Muscle layer of duodenum (tissue), 2 donors: ENCODE data around the gene EXOC1.
A peak's percentile ranks its signal among the peaks of the same experiment; 100 is the strongest.

Source experiments
- H3K27ac ChIP-seq: one replicate; pipeline ENCODE4 v1.7.0; 2013; ENCODE audit warnings: mild to moderate bottlenecking, low read length
- H3K27me3 ChIP-seq: one replicate; pipeline ENCODE4 v1.7.0; 2013; ENCODE audit warnings: low read depth, mild to moderate bottlenecking, control low read depth, low read length
- H3K36me3 ChIP-seq, 2 donors: one replicate each; pipeline ENCODE4 v1.7.0; 2013; ENCODE audit warnings: low read length in 2 of 2, control low read depth in 1 of 2, mild to moderate bottlenecking in 1 of 2; ENCODE audit not compliant: insufficient read depth in 2 of 2, control insufficient read depth in 1 of 2
- H3K4me1 ChIP-seq, 2 donors: one replicate each; pipeline ENCODE4 v1.7.0; 2013; ENCODE audit warnings: low read length in 2 of 2, mild to moderate bottlenecking in 2 of 2, control low read depth in 1 of 2, moderate library complexity in 1 of 2; ENCODE audit not compliant: insufficient read depth in 2 of 2, control insufficient read depth in 1 of 2
- H3K4me3 ChIP-seq, 2 donors: one replicate each; pipeline ENCODE4 v1.7.0; 2013; ENCODE audit warnings: low read length in 2 of 2, low read depth in 1 of 2, mild to moderate bottlenecking in 1 of 2
- H3K9me3 ChIP-seq, 2 donors: one replicate each; pipeline ENCODE4 v1.7.0; 2013; ENCODE audit warnings: low read length in 2 of 2, control low read depth in 1 of 2, mild to moderate bottlenecking in 1 of 2; ENCODE audit not compliant: control insufficient read depth in 1 of 2
- donor health status: healthy.

The EXOC1 gene

DNA sequence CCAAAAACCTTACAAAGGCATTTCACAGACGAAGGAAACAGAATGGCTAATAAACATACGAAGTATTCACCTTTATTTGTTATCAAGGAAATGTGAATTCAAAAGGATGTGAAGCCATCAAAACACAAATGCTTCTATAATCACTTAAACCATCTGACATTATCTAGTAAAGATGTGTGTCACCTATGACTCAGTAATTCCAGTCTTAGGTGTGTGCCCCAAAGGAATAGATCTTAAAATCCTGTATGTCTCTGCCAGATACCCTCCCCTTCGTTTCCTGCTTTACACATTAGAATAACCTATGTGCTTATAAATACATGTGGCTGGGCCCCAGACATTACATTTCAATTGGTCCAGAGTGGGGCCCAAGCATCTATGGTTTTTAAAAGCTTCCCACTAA lies 53.5 kb downstream of the EXOC1 start:
- peaks cover 18 to 24% of the 10 kb centered on the region in 2 donors for H3K36me3 ChIP-seq
- H3K27ac ChIP-seq: no peak overlapping the region
- peak overlapping the region in 1 of 2 donors; percentile 5 for H3K4me3 ChIP-seq
- H3K27me3 ChIP-seq: no peaks in the 10 kb centered on the region
- no peaks in the 10 kb centered on the region for H3K4me1 ChIP-seq
- no peaks in the 10 kb centered on the region for H3K9me3 ChIP-seq

GRCh38 chr4:55907469-55907868 lies 54.0 kb downstream of the EXOC1 start:
- H3K9me3 ChIP-seq: no peaks in the 10 kb centered on the region
- H3K4me1 ChIP-seq: no peaks in the 10 kb centered on the region
- peaks cover 14 to 19% of the 10 kb centered on the region in 2 donors for H3K36me3 ChIP-seq
- peak overlapping the region in 1 of 2 donors; percentile 5 for H3K4me3 ChIP-seq
- H3K27me3 ChIP-seq: no peaks in the 10 kb centered on the region
- H3K27ac ChIP-seq: no peak overlapping the region

DNA sequence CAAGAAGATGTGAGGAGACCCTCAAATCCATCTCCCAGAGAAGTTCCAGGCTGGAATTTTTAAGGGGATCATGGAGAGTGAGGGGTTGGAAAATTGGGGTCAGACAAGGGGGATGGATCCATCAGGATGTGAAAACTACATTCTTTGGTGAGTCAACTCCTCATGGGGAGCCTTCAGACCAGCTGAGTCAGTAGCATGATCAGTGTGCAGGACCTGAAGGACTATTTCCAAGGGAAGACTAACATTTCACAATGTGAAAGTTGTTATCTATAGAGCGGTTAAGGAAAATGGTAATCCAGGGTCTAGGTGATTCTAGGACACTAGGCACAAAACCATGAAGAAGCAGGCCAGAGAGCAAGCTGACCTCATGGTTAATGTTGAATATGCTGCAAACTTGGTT lies 56.7 kb downstream of the EXOC1 start:
- Histone ChIP-seq H3K27ac (no peak overlapping the region), H3K4me1 (no peaks in the 10 kb centered on the region), H3K27me3 (no peaks in the 10 kb centered on the region), H3K9me3 (no peaks in the 10 kb centered on the region), H3K36me3 (peaks cover 5 to 7% of the 10 kb centered on the region in 2 donors), H3K4me3 (no peak overlapping the region)

DNA sequence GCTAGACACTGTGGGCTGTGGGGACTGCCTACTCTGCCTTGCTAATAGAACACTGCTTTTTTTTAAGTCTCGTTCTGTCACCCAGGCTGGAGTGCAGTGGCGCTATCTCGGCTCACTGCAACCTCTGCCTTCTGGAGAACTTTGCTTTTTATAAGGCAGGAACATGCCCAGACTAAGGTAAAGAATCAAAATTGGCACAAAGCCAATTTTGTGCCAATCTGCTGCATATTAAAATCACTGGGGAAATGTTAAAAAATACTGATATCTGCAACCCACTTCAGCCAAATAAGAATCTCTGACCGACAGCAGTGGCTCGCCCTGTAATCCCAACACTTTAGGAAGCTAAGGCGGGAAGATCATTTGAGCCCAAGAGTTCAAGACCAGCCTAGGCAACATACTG lies 58.8 kb downstream of the EXOC1 start:
- Histone ChIP-seq H3K36me3 (no peaks in the 10 kb centered on the region), H3K27me3 (no peaks in the 10 kb centered on the region), H3K4me1 (no peaks in the 10 kb centered on the region), H3K27ac (no peak overlapping the region), H3K4me3 (no peak overlapping the region), H3K9me3 (no peaks in the 10 kb centered on the region)

DNA sequence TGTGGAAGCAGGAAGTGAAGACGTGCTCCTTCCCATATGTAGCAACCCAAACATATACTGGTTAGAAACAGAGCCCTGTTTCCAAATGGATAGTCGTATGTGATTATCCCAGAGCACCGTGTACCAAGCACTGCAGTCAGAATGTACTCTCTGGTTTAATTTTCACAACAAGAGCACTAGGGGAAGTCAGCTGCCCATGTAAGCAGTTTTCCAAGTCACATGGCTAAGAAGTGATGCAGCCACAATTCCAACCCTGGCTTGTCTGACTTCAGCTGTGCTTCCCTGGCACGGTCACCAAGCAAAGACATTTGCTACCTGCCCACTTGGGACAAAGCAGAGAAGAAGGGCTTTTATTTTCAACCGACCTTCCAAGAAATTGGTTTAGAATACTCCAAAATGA lies 67.1 kb downstream of the EXOC1 start:
- Histone ChIP-seq H3K27ac (no peak overlapping the region), H3K9me3 (no peaks in the 10 kb centered on the region), H3K27me3 (no peaks in the 10 kb centered on the region), H3K36me3 (no peaks in the 10 kb centered on the region), H3K4me1 (no peaks in the 10 kb centered on the region), H3K4me3 (no peak overlapping the region)

DNA sequence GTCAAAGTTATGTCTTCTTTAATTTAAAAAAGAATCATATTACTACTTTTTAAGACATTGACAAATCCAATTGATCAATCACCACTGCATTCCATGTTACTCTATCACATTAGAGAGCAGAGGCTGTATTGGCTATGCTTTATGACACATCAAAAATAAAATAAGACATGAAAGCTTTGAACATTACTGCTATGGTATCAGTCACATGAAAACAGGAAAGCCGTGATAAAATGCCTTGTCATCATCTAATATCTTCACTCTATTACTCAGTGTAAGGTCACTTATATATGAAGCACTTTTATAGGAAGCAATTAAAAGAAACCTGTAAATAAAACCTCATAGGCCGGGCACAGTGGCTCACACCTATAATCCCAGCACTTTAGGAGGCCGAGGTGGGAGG lies 67.6 kb downstream of the EXOC1 start:
- Histone ChIP-seq H3K27ac (no peak overlapping the region), H3K9me3 (no peaks in the 10 kb centered on the region), H3K4me1 (no peaks in the 10 kb centered on the region), H3K27me3 (no peaks in the 10 kb centered on the region), H3K4me3 (no peak overlapping the region), H3K36me3 (no peaks in the 10 kb centered on the region)

DNA sequence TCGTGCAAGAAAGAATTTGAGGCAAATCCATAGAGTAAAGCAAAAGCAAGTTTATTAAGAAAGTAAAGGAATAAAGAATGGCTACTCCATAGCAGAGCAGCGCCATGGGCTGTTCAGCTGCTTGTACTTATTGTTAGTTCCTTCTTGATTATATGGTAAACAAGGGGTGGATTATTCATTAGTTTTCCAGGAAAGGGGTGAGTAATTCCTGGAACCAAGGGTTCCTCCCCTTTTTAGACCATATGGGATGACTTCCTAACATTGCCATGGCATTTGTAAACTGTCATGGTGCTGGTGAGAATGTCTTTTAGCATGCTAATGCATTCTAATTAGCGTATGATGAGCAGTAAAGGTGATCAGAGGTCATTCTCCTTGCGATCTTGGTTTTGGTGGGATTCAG lies 71.8 kb downstream of the EXOC1 start:
- H3K27ac ChIP-seq: no peak overlapping the region
- no peaks in the 10 kb centered on the region for H3K27me3 ChIP-seq
- H3K36me3 ChIP-seq: no peaks in the 10 kb centered on the region
- no peak overlapping the region for H3K4me3 ChIP-seq
- no peaks in the 10 kb centered on the region for H3K9me3 ChIP-seq
- no peaks in the 10 kb centered on the region for H3K4me1 ChIP-seq

GRCh38 chr4:55926610-55927009 lies 73.2 kb downstream of the EXOC1 start:
- Histone ChIP-seq H3K27ac (no peak overlapping the region), H3K4me3 (no peak overlapping the region), H3K27me3 (no peaks in the 10 kb centered on the region), H3K9me3 (no peaks in the 10 kb centered on the region), H3K36me3 (no peaks in the 10 kb centered on the region), H3K4me1 (no peaks in the 10 kb centered on the region)

- Histone ChIP-seq H3K36me3 (no peaks in the 10 kb centered on the region), H3K4me3 (no peak overlapping the region), H3K4me1 (no peaks in the 10 kb centered on the region), H3K27me3 (no peaks in the 10 kb centered on the region), H3K9me3 (no peaks in the 10 kb centered on the region), H3K27ac (no peak overlapping the region)
These were observed 74.5 kb downstream of the EXOC1 start for GRCh38 chr4:55927803-55928437.

GRCh38 chr4:55928846-55929245 lies 75.4 kb downstream of the EXOC1 start:
- H3K4me1 ChIP-seq: no peaks in the 10 kb centered on the region
- H3K27ac ChIP-seq: no peak overlapping the region
- H3K36me3 ChIP-seq: no peaks in the 10 kb centered on the region
- H3K4me3 ChIP-seq: no peak overlapping the region
- no peaks in the 10 kb centered on the region for H3K9me3 ChIP-seq
- no peaks in the 10 kb centered on the region for H3K27me3 ChIP-seq

DNA sequence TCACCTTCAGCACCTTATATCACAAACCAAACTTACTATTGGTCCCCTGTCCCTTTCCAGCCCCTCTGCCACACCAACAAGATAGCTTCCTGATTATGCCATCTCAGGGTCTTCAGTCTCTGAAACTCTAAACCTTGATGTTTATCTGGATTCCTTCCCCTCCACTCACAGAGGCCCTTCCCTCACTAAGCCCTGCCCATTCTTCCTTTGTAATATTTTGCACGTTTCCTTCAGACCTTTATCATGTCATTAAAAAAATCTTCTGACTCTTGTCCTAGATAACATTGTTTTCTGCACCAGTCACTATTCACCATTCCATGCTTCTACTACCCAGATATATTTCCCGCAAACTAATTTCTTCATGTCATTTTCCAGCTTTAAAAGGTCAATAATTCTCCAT lies 77.6 kb downstream of the EXOC1 start:
- Histone ChIP-seq H3K27me3 (no peaks in the 10 kb centered on the region), H3K4me1 (no peaks in the 10 kb centered on the region), H3K9me3 (no peaks in the 10 kb centered on the region), H3K27ac (no peak overlapping the region), H3K36me3 (no peaks in the 10 kb centered on the region), H3K4me3 (no peak overlapping the region)

GRCh38 chr4:55931833-55932232 lies 78.4 kb downstream of the EXOC1 start:
- no peaks in the 10 kb centered on the region for H3K4me1 ChIP-seq
- H3K4me3 ChIP-seq: no peak overlapping the region
- H3K27me3 ChIP-seq: no peaks in the 10 kb centered on the region
- no peaks in the 10 kb centered on the region for H3K36me3 ChIP-seq
- H3K27ac ChIP-seq: no peak overlapping the region
- no peaks in the 10 kb centered on the region for H3K9me3 ChIP-seq
